ENCODE data around the gene RFX8.
"Not testable (repeated sequence)": the region's sequence is repeated elsewhere in the genome, so short reads cannot be mapped to it uniquely, and the experiment has no call there.

The RFX8 gene

DNA sequence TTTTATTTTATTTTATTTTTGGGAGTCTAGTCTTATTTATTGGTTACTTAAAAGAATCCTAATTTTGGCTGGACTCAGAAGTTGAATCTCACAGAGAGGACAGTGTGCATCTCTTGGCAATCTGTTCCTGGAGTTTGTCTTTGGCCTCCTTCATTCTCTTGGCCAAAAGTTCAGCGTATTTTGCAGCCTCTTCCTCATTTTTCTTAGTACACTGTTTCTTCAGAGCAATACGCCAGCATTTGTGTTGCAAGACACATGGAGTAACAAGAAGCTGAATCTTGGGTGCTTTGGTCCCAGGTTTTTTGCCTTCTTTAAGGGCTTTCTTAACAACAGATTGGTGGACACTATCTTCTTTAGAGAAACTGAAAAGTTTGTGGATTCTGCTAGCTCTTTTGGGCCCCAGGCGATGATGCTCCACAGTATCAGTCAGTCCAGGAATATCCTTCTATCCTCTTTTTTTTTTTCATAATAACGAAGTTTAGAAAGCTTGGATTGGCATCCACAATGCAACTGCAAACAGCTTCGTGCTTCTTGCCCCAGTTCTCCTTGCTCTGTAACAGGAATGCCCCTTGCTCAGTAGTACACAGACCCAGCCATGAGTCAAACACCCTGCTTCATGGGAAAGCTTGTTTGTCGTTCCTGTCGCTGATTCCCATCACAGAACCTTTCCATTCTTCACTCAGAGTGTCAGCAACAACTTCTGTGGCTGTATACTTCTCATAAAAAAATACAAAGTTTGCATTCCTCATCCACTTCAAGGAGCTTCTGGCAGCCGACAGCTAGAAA, 34.8 kb upstream of the RFX8 start:
- H3K36me3 ChIP-seq (ENCODE audit: control insufficient read depth in 2 of 2, insufficient read depth in 2 of 2, low read length in 2 of 2): no peaks in the 10 kb centered on the region
- no peak overlapping the region for H3K27ac ChIP-seq (ENCODE audit: low read length)
- no peaks in the 10 kb centered on the region for H3K9me3 ChIP-seq (ENCODE audit: control insufficient read depth in 2 of 2, low read length in 2 of 2)
- no peak overlapping the region for H3K9ac ChIP-seq (ENCODE audit: low read length in 2 of 2)
- H3K27me3 ChIP-seq (ENCODE audit: control insufficient read depth in 1 of 2, insufficient read depth in 2 of 2, low read length in 2 of 2): no peaks in the 10 kb centered on the region
- no peaks in the 10 kb centered on the region for H3K4me1 ChIP-seq (ENCODE audit: control insufficient read depth, insufficient read depth, low read length)
- H3K4me3 ChIP-seq (ENCODE audit: low read length in 2 of 2): no peak overlapping the region

GRCh38 chr2:101508636-101509035, 33.7 kb upstream of the RFX8 start:
- no peaks in the 10 kb centered on the region for H3K36me3 ChIP-seq (ENCODE audit: control insufficient read depth in 2 of 2, insufficient read depth in 2 of 2, low read length in 2 of 2)
- no peak overlapping the region for H3K9ac ChIP-seq (ENCODE audit: low read length in 2 of 2)
- H3K4me1 ChIP-seq (ENCODE audit: control insufficient read depth, insufficient read depth, low read length): no peaks in the 10 kb centered on the region
- H3K4me3 ChIP-seq (ENCODE audit: low read length in 2 of 2): no peak overlapping the region
- H3K27me3 ChIP-seq (ENCODE audit: control insufficient read depth in 1 of 2, insufficient read depth in 2 of 2, low read length in 2 of 2): no peaks in the 10 kb centered on the region
- H3K9me3 ChIP-seq (ENCODE audit: control insufficient read depth in 2 of 2, low read length in 2 of 2): no peaks in the 10 kb centered on the region
- no peak overlapping the region for H3K27ac ChIP-seq (ENCODE audit: low read length)

DNA sequence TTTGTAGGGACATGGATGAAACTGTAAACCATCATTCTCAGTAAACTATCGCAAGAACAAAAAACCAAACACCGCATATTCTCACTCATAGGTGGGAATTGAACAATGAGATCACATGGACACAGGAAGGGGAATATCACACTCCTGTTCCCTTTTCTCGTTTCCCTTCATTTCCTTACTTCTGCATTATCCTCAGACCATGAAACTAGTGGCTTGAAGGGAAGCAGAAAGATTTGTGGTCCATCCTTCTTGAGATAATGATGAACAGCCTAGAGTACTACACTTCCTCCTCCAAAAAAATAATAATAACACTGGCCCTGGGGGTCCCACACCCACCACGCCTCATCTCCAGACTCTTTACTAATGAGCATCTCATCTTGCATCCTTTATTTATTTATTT, 30.4 kb upstream of the RFX8 start:
- H3K4me3 ChIP-seq (ENCODE audit: low read length in 2 of 2); H3K9ac ChIP-seq (ENCODE audit: low read length in 2 of 2); H3K9me3 ChIP-seq (ENCODE audit: control insufficient read depth in 2 of 2, low read length in 2 of 2); H3K27ac ChIP-seq (ENCODE audit: low read length); H3K4me1 ChIP-seq (ENCODE audit: control insufficient read depth, insufficient read depth, low read length); H3K27me3 ChIP-seq (ENCODE audit: control insufficient read depth in 1 of 2, insufficient read depth in 2 of 2, low read length in 2 of 2); H3K36me3 ChIP-seq (ENCODE audit: control insufficient read depth in 2 of 2, insufficient read depth in 2 of 2, low read length in 2 of 2): not testable (repeated sequence)

DNA sequence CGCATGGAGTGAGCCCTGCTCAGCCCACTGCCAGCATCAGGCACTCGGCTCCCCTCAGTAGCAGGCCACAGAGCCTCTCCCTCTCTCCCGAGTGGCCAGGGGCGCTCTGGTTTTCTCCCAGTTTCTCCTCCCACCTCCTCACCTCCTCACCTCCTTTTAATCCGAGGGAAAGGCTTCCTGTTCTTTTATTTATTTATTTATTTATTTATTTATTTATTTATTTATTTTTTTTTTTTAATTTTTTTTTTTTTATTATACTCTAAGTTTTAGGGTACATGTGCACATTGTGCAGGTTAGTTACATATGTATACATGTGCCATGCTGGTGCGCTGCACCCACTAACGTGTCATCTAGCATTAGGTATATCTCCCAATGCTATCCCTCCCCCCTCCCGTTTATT, 29.8 kb upstream of the RFX8 start:
- not testable (repeated sequence) for H3K27me3 ChIP-seq (ENCODE audit: control insufficient read depth in 1 of 2, insufficient read depth in 2 of 2, low read length in 2 of 2); H3K9me3 ChIP-seq (ENCODE audit: control insufficient read depth in 2 of 2, low read length in 2 of 2); H3K4me1 ChIP-seq (ENCODE audit: control insufficient read depth, insufficient read depth, low read length); H3K27ac ChIP-seq (ENCODE audit: low read length); H3K4me3 ChIP-seq (ENCODE audit: low read length in 2 of 2); H3K9ac ChIP-seq (ENCODE audit: low read length in 2 of 2); H3K36me3 ChIP-seq (ENCODE audit: control insufficient read depth in 2 of 2, insufficient read depth in 2 of 2, low read length in 2 of 2)

DNA sequence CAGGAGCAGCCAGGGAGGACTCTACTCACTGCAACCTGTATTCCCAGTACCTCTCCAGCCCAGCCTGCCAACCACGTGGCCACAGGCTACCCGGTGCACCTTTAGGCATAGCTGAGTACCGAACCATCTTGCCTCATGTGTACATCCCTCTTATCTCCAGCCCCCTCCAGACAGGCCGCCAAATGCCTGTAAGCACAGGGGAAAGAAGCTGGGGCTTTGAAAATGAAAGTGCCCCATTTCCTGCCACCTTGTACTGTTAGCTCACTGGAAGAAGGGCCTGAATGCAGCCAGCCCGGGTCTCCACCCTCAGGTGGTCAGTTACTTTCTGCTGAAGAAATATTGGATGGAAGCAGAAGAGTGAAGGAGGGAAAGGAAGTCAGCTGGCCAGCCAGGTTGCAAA, 27.2 kb upstream of the RFX8 start:
- Histone ChIP-seq H3K9me3 (ENCODE audit: control insufficient read depth in 2 of 2, low read length in 2 of 2) (no peaks in the 10 kb centered on the region), H3K36me3 (ENCODE audit: control insufficient read depth in 2 of 2, insufficient read depth in 2 of 2, low read length in 2 of 2) (no peaks in the 10 kb centered on the region), H3K27ac (ENCODE audit: low read length) (no peak overlapping the region), H3K4me3 (ENCODE audit: low read length in 2 of 2) (no peak overlapping the region), H3K4me1 (ENCODE audit: control insufficient read depth, insufficient read depth, low read length) (no peaks in the 10 kb centered on the region), H3K9ac (ENCODE audit: low read length in 2 of 2) (no peak overlapping the region), H3K27me3 (ENCODE audit: control insufficient read depth in 1 of 2, insufficient read depth in 2 of 2, low read length in 2 of 2) (no peaks in the 10 kb centered on the region)

- Histone ChIP-seq H3K36me3 (ENCODE audit: control insufficient read depth in 2 of 2, insufficient read depth in 2 of 2, low read length in 2 of 2) (no peaks in the 10 kb centered on the region), H3K27me3 (ENCODE audit: control insufficient read depth in 1 of 2, insufficient read depth in 2 of 2, low read length in 2 of 2) (no peaks in the 10 kb centered on the region), H3K27ac (ENCODE audit: low read length) (no peak overlapping the region), H3K9ac (ENCODE audit: low read length in 2 of 2) (no peak overlapping the region), H3K4me1 (ENCODE audit: control insufficient read depth, insufficient read depth, low read length) (no peaks in the 10 kb centered on the region), H3K4me3 (ENCODE audit: low read length in 2 of 2) (no peak overlapping the region), H3K9me3 (ENCODE audit: control insufficient read depth in 2 of 2, low read length in 2 of 2) (no peaks in the 10 kb centered on the region)
Measured at GRCh38 chr2:101501443-101501842, 26.5 kb upstream of the RFX8 start.

DNA sequence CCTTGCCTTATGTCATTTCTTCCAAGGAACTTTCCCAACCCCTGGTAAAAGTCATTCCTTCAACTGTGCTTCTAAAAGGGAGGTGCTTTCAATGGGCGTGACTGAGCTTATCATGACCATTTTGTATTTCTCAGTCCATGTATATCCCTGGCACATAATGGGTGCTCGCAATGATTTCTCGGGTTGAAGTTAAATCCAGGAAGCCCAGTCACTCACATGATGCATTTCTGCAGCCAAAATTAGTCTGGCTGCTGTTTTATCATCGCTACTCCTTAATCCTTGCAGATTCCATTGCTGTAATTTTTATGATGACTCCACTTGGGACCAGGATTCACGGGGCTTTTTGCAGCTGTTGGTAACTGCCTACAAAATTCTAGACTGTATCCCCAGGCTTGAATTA, 25.9 kb upstream of the RFX8 start:
- H3K36me3 ChIP-seq (ENCODE audit: control insufficient read depth in 2 of 2, insufficient read depth in 2 of 2, low read length in 2 of 2): no peaks in the 10 kb centered on the region
- no peak overlapping the region for H3K27ac ChIP-seq (ENCODE audit: low read length)
- no peaks in the 10 kb centered on the region for H3K27me3 ChIP-seq (ENCODE audit: control insufficient read depth in 1 of 2, insufficient read depth in 2 of 2, low read length in 2 of 2)
- no peak overlapping the region for H3K9ac ChIP-seq (ENCODE audit: low read length in 2 of 2)
- no peak overlapping the region for H3K4me3 ChIP-seq (ENCODE audit: low read length in 2 of 2)
- H3K9me3 ChIP-seq (ENCODE audit: control insufficient read depth in 2 of 2, low read length in 2 of 2): no peaks in the 10 kb centered on the region
- H3K4me1 ChIP-seq (ENCODE audit: control insufficient read depth, insufficient read depth, low read length): no peaks in the 10 kb centered on the region

- no peak overlapping the region for H3K27ac ChIP-seq (ENCODE audit: low read length)
- H3K27me3 ChIP-seq (ENCODE audit: control insufficient read depth in 1 of 2, insufficient read depth in 2 of 2, low read length in 2 of 2): no peaks in the 10 kb centered on the region
- H3K9ac ChIP-seq (ENCODE audit: low read length in 2 of 2): no peak overlapping the region
- no peaks in the 10 kb centered on the region for H3K9me3 ChIP-seq (ENCODE audit: control insufficient read depth in 2 of 2, low read length in 2 of 2)
- no peak overlapping the region for H3K4me3 ChIP-seq (ENCODE audit: low read length in 2 of 2)
- no peaks in the 10 kb centered on the region for H3K4me1 ChIP-seq (ENCODE audit: control insufficient read depth, insufficient read depth, low read length)
- no peaks in the 10 kb centered on the region for H3K36me3 ChIP-seq (ENCODE audit: control insufficient read depth in 2 of 2, insufficient read depth in 2 of 2, low read length in 2 of 2)
Measured at GRCh38 chr2:101500180-101500579, 25.3 kb upstream of the RFX8 start.

- no peaks in the 10 kb centered on the region for H3K9me3 ChIP-seq (ENCODE audit: control insufficient read depth in 2 of 2, low read length in 2 of 2)
- H3K27ac ChIP-seq (ENCODE audit: low read length): no peak overlapping the region
- no peaks in the 10 kb centered on the region for H3K27me3 ChIP-seq (ENCODE audit: control insufficient read depth in 1 of 2, insufficient read depth in 2 of 2, low read length in 2 of 2)
- no peak overlapping the region for H3K4me3 ChIP-seq (ENCODE audit: low read length in 2 of 2)
- H3K4me1 ChIP-seq (ENCODE audit: control insufficient read depth, insufficient read depth, low read length): no peaks in the 10 kb centered on the region
- no peaks in the 10 kb centered on the region for H3K36me3 ChIP-seq (ENCODE audit: control insufficient read depth in 2 of 2, insufficient read depth in 2 of 2, low read length in 2 of 2)
- no peak overlapping the region for H3K9ac ChIP-seq (ENCODE audit: low read length in 2 of 2)
Measured at GRCh38 chr2:101496279-101496678, 21.4 kb upstream of the RFX8 start.

- H3K27me3 ChIP-seq (ENCODE audit: control insufficient read depth in 1 of 2, insufficient read depth in 2 of 2, low read length in 2 of 2): no peaks in the 10 kb centered on the region
- no peaks in the 10 kb centered on the region for H3K36me3 ChIP-seq (ENCODE audit: control insufficient read depth in 2 of 2, insufficient read depth in 2 of 2, low read length in 2 of 2)
- no peak overlapping the region for H3K4me3 ChIP-seq (ENCODE audit: low read length in 2 of 2)
- H3K27ac ChIP-seq (ENCODE audit: low read length): no peak overlapping the region
- no peak overlapping the region for H3K9ac ChIP-seq (ENCODE audit: low read length in 2 of 2)
- no peaks in the 10 kb centered on the region for H3K9me3 ChIP-seq (ENCODE audit: control insufficient read depth in 2 of 2, low read length in 2 of 2)
- H3K4me1 ChIP-seq (ENCODE audit: control insufficient read depth, insufficient read depth, low read length): no peaks in the 10 kb centered on the region
Measured at GRCh38 chr2:101492936-101493473, 18.1 kb upstream of the RFX8 start.

GRCh38 chr2:101486994-101487393, 12.1 kb upstream of the RFX8 start:
- no peaks in the 10 kb centered on the region for H3K4me1 ChIP-seq (ENCODE audit: control insufficient read depth, insufficient read depth, low read length)
- H3K9me3 ChIP-seq (ENCODE audit: control insufficient read depth in 2 of 2, low read length in 2 of 2): no peaks in the 10 kb centered on the region
- no peak overlapping the region for H3K9ac ChIP-seq (ENCODE audit: low read length in 2 of 2)
- no peaks in the 10 kb centered on the region for H3K27me3 ChIP-seq (ENCODE audit: control insufficient read depth in 1 of 2, insufficient read depth in 2 of 2, low read length in 2 of 2)
- no peak overlapping the region for H3K27ac ChIP-seq (ENCODE audit: low read length)
- H3K4me3 ChIP-seq (ENCODE audit: low read length in 2 of 2): no peak overlapping the region
- H3K36me3 ChIP-seq (ENCODE audit: control insufficient read depth in 2 of 2, insufficient read depth in 2 of 2, low read length in 2 of 2): no peaks in the 10 kb centered on the region
